Kidney capillary endothelial cell (primary cell): ENCODE measurements around the gene PLA2G4A.
"Not testable (repeated sequence)": the region's sequence is repeated elsewhere in the genome, so short reads cannot be mapped to it uniquely, and the experiment has no call there.

Source experiments
- DNase-seq: peaks from one replicate; pipeline ENCODE4 v3.0.0-alpha.2; 2018; ENCODE audit warnings: low spot score

Gene PLA2G4A

GRCh38 chr1:186875896-186876835 is 47.4 kb downstream of the PLA2G4A start:
- no peak for DNase-seq

- no peak for DNase-seq
These were observed 49.6 kb downstream of the PLA2G4A start for GRCh38 chr1:186878356-186878755.

GRCh38 chr1:186880982-186881381 is 52.2 kb downstream of the PLA2G4A start:
- no peak for DNase-seq

GRCh38 chr1:186882372-186883134 is 53.8 kb downstream of the PLA2G4A start:
- DNase-seq, result no peak

GRCh38 chr1:186884251-186884650 is 55.5 kb downstream of the PLA2G4A start:
- no peak for DNase-seq

GRCh38 chr1:186887203-186887602 is 58.5 kb downstream of the PLA2G4A start:
- no peak for DNase-seq

GRCh38 chr1:186888367-186888766 is 59.6 kb downstream of the PLA2G4A start:
- DNase-seq, result no peak

- DNase-seq, result no peak
These were observed 64.2 kb downstream of the PLA2G4A start for GRCh38 chr1:186892936-186893335.

- DNase-seq, result no peak
These were observed 65.7 kb downstream of the PLA2G4A start for GRCh38 chr1:186894415-186894814.

GRCh38 chr1:186896211-186896610 is 67.5 kb downstream of the PLA2G4A start:
- no peak for DNase-seq

DNA sequence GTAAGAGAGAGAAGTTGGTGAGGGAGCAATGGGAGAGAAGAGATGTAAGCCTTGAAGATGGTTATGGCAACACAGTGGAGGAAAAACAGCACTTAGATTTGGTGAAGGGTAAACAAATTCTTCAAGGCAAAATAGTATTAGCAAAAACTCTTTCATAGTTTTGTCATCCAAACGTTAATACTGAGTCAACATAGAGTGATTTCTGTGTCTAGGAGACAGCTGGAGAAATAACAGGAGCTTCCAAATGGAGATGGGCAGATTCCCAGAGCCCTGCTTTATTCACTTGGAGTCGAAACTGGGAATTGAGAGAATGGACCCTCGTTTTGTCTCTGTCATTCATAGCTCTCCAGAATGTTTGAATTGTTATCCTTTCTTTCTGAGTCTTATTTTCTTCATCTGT is 68.3 kb downstream of the PLA2G4A start:
- DNase-seq, result no peak

GRCh38 chr1:186899577-186899976 is 70.8 kb downstream of the PLA2G4A start:
- DNase-seq, result no peak

GRCh38 chr1:186899977-186900376 is 71.2 kb downstream of the PLA2G4A start:
- no peak for DNase-seq

DNA sequence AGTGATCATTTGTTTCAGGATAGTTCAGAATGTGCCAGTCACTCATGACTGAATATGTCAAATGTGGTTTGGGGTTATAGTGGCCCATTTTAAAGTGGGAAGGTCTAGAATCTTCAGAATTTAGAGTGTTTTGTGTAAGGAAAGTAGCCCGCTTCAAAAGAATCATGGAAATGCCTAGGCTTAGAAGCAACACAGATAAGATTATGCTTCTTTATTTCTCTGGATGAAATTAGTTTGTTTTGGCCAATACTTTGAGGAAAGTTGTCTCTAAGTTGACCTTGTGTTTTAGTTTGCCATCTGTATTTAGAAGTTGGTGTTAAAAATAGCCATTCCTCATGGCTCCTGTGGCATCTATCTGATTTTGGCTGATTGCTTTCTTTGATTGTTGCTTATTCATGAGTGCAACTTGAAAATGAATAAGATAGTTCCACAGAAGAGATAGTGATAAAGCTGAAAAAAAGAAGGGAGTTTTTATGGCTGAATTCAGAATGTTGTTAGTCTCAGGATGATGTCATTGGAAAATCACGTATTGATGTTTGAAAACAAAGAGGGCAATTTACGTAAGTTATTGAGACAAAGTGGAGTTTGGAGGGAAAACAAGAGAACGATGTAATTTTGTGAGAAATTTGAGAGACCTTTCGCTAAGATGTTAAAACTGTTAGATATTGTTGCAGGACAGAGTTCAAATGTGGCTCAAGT is 71.9 kb downstream of the PLA2G4A start:
- DNase-seq, result no peak

- DNase-seq, result no peak
These were observed 72.9 kb downstream of the PLA2G4A start for GRCh38 chr1:186901631-186902030.

DNA sequence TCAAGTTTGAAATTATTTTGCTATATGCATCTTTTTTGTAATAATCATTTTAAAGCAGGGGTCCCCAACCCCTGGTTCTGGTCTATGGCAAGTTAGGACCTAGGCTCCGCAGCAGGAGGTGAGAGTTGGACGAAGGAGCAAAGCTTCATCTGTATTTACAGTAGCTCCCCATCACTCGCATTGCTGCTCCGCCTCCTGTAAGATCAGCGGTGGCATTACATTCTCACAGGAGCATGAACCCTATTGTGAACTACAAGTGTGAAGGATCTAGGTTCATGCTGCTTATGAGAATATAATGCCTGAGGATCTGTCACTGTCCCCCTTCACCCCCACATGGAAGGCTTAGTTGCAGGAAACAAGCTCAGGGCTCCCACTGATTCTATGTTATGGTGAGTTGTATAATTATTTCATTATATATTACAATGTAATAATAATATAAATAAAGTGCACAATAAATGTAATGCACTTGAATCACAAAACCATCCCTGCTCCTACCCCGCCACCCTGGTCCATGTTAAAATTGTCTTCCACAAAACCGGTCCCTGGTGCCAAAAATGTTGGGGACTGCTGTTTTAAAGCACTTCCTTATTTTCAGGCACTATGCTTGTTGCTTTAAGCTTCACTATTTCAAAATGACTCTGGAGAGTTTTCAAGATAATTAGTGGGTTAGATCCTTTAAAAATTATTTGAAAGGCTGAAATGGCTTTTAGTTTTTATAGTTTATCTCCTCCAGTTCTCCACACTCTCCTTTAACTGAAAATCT is 74.8 kb downstream of the PLA2G4A start:
- DNase-seq, result no peak

DNA sequence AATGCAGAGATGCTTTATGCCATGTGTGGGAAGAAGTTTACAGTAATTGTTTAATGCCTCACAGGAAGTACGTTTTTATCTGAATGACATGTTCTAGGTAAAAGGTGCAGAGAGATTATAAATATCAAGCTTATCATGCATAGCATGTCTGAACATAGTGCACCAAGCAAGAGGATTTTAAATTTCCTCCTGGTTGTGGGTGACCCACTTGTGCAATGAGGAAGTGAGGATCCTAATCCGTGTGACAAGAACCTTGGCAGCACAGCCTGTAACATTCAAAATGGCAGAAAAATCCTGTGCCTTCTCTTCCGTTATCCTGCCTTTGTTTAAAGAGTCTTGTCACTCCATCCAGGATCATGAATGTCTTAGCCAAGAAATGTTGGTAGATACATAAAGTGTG is 75.6 kb downstream of the PLA2G4A start:
- DNase-seq, result no peak

DNA sequence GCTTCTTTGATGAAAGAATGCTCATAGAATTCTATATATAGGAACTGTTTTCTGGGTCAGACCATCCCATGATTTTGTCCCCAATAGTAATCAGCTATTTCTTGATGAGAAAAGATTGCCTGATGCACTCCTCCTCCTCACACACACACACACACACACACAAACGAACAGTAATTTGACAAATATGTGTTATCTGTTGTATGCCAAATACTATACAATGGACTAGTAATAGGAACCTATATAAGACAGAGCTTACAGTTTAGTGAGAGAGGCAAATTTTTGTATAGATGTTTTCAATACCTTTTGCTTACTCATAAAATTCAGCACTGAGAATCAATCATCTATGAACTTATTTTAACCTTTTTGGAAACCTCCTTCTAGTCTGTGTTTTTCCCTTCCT is 76.8 kb downstream of the PLA2G4A start:
- no peak for DNase-seq

DNA sequence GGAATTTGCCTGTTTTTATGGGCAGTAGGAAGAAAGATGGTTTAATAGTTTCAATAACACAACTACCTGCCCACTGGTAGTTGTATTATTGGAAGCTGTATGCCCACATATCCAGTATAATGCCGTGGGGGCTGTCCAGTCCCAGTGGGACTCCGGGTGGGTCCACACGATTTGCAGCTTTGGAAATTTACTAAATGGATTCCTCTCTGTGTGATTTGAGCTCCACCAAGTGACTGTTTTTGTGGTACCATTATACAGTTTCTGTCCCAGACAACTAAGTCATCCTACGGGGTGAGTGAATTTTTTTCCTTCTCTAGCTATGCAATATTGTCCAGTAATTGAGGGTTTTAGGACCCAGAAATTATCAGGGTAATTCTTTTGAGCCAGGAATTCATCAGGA is 86.8 kb downstream of the PLA2G4A start:
- no peak for DNase-seq

GRCh38 chr1:186917106-186917786 is 88.5 kb downstream of the PLA2G4A start:
- DNase-seq, result not testable (repeated sequence)

DNA sequence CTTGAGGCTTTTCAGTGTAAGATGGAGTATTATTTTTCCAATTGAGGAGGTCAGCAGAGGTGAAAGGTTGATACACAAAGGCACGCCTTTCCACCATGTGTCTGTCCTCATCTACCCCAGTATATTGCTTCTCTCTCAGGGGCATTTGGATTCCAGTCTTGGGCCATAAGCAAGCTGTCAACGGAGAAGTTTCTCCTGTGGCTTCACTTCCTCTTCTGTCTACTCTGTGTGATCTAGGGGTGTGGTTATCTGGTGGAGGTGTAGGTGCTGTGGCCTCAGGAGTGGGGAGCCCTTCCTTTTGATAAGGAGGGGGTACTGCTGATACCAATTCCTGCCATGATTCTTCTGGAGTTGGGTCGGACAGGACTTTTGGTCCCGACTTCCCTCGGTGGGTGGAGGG is 92.6 kb downstream of the PLA2G4A start:
- DNase-seq, result not testable (repeated sequence)
